Lower lobe of right lung (tissue), 2 donors: Measurements from ENCODE around the gene VCX. TPM values are rescaled to one million over a fixed set of nuclear protein-coding genes. Genes with fewer than 3 reads are reported as not detected.
"Not testable (repeated sequence)": the region's sequence is repeated elsewhere in the genome, so short reads cannot be mapped to it uniquely, and the experiment has no call there.

ENCODE experiments used
- ATAC-seq, 2 donors: fragments of 200-7000 bp; cut with Tn5 transposase; one replicate each; pipeline ENCODE4 v1.9.1; 2020 to 2022; ENCODE audit warnings: mild to moderate bottlenecking in 2 of 2, moderate library complexity in 2 of 2
- DNase-seq: peaks from one replicate; pipeline ENCODE4 v3.0.0-alpha.2; 2020
- H3K27ac ChIP-seq: fragments of 200-600 bp; one replicate; pipeline ENCODE4 v1.8.0; 2022
- H3K27me3 ChIP-seq: fragments of 200-600 bp; one replicate; pipeline ENCODE4 v1.8.0; 2022; ENCODE audit warnings: low read depth
- H3K36me3 ChIP-seq: fragments of 200-600 bp; one replicate; pipeline ENCODE4 v1.8.0; 2022; ENCODE audit warnings: mild to moderate bottlenecking
- H3K4me1 ChIP-seq: fragments of 200-600 bp; one replicate; pipeline ENCODE4 v1.8.0; 2022
- H3K4me3 ChIP-seq: fragments of 200-600 bp; one replicate; pipeline ENCODE4 v1.8.0; 2022; ENCODE audit warnings: mild to moderate bottlenecking
- H3K9me3 ChIP-seq: fragments of 200-600 bp; one replicate; pipeline ENCODE4 v1.8.0; 2022
- intact Hi-C: fragments of 100-400 bp; cut with DNase I; formaldehyde crosslinking; loops from one replicate; pipeline ENCODE4 v1.11.0; 2022
- long read RNA-seq: library from polyadenylated mRNA; unstranded; transcript quantifications from one replicate; pipeline ENCODE4 v2.0.0, GENCODE V29; 2021
- total RNA-seq: library from RNA; stranded (reverse); fragmentation: NEBNext Ultra II Directional; extraction: Animal tissue kit (Norgen Biotek cat#: 25700); gene quantifications from one replicate; pipeline ENCODE4 v1.2.1, GENCODE V29; 2021
- TF ChIP-seq, protein P1 (sequence below): fragments of 200-600 bp; IDR thresholded peaks from one replicate; pipeline ENCODE4 v1.8.0; 2022; ENCODE audit warnings: antibody characterized with exemption, mild to moderate bottlenecking
- donor health status: DM: no; HTN: yes; CAD: no; lungs with severe emphysema.

VCX gene
- not detected for total RNA-seq
- long read RNA-seq: 0 reads

DNA sequence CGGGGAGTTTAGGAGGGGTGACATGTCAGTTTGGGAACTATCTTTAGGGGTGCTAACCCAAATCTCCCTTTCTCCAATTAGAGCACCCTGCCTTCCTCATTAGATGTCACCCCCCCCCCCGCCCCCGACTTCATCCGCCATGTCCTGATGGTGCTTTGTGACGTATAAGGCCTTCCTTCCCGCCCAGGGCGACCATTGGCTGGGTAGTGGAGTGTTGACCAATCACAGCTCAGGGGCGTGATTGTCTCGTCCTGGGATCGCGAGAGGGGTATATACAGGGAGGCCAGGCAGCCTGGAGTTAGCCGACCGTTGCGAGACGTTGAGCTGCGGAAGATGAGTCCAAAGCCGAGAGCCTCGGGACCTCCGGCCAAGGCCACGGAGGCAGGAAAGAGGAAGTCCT is at the start of gene VCX:
Gene VCX, plus strand, starts transcription at position 301 of the 400 bp plus-strand sequence. Its CDS starts 33 bp downstream, at position 334.
- H3K27me3 ChIP-seq, H3K27ac ChIP-seq, H3K9me3 ChIP-seq, intact Hi-C loops, H3K4me3 ChIP-seq, H3K36me3 ChIP-seq, H3K4me1 ChIP-seq, ATAC-seq, DNase-seq: not testable (repeated sequence)

DNA sequence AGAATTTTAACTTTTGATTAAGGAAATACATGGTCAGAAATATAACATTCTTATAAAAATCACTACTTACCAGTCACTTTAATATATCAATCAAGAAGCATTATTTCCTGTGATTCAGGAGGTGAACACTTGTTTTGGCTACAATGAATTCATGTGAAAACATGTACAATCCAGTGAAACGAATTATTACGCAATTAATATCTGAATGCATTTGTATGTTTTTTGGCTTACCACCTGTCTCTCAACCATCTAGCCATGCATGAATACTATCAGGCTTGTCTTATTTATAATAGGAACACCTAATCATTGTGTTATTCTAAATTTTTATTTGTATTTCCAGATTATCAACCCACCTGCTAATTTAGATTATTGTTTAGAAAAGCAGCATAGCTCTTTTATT is 44.6 kb upstream of the VCX start:
- DNase-seq: no peak
- intact Hi-C loops: no loop called here
- ATAC-seq: no peak
- TF ChIP-seq, protein P1, sequence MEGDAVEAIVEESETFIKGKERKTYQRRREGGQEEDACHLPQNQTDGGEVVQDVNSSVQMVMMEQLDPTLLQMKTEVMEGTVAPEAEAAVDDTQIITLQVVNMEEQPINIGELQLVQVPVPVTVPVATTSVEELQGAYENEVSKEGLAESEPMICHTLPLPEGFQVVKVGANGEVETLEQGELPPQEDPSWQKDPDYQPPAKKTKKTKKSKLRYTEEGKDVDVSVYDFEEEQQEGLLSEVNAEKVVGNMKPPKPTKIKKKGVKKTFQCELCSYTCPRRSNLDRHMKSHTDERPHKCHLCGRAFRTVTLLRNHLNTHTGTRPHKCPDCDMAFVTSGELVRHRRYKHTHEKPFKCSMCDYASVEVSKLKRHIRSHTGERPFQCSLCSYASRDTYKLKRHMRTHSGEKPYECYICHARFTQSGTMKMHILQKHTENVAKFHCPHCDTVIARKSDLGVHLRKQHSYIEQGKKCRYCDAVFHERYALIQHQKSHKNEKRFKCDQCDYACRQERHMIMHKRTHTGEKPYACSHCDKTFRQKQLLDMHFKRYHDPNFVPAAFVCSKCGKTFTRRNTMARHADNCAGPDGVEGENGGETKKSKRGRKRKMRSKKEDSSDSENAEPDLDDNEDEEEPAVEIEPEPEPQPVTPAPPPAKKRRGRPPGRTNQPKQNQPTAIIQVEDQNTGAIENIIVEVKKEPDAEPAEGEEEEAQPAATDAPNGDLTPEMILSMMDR: no peak
- Histone ChIP-seq H3K36me3 (no peaks in the 10 kb centered on the region), H3K27ac (no peak overlapping the region), H3K4me3 (no peak overlapping the region), H3K9me3 (no peaks in the 10 kb centered on the region), H3K27me3 (no peaks in the 10 kb centered on the region), H3K4me1 (no peaks in the 10 kb centered on the region)

DNA sequence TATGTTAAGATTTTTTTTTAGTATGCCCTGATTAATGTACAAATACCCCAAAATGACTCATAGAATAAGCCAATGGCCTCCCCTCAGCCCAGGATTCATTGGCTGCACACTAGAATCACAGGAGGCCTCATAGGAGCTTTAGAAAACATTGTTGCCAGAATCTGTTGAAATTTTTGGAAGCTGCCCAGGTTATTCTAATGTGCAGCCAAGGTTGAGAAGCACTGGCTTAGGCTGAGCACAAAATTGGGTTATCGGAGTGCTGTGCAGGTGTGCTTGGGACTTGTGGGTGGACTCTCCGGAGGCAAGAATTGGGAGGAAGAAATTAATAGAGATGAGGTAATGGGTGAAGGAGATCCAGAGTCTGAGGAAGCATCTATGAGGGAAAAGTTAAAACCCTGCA is 41.3 kb upstream of the VCX start:
- H3K27me3 ChIP-seq: no peaks in the 10 kb centered on the region
- H3K9me3 ChIP-seq: no peaks in the 10 kb centered on the region
- no peak for DNase-seq
- no peaks in the 10 kb centered on the region for H3K4me1 ChIP-seq
- ATAC-seq: no peak
- H3K27ac ChIP-seq: no peak overlapping the region
- intact Hi-C loops: no loop called here
- H3K4me3 ChIP-seq: no peak overlapping the region
- H3K36me3 ChIP-seq: no peaks in the 10 kb centered on the region
- TF ChIP-seq, protein P1: no peak

DNA sequence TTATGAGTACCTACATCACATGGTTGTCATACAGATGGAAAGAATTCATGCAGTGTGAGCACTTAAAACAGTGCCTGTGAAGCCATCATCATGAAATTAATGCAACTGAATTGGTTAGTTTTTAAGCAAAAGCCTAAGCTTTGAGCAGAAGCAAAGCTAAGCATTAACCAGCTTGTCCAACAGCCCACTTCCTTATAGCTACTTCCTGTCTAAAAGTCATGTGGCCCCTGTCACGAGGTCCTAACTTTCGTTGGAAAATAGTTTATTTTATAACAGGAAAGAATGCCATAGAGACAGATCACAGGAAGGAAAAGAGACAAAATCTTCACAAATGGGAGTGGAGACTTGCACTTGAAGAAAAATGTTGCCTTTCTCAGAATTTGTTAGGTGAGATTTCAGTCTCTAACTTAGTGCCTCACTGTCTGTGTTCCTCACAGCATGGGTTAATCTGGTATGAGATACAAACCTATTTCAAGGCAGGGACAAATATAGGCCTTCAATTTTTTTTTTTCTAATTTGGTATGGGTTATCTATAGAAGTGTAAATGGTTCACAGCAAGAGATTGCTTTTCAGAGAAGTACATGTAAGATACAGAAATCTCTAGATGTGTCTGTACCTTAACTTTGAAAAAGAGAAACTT is 27.7 kb upstream of the VCX start:
- intact Hi-C loops: no loop called here
- H3K4me3 ChIP-seq: no peak overlapping the region
- no peak overlapping the region for H3K27ac ChIP-seq
- no peaks in the 10 kb centered on the region for H3K9me3 ChIP-seq
- no peaks in the 10 kb centered on the region for H3K27me3 ChIP-seq
- DNase-seq (no peak), ATAC-seq (no peak)
- no peaks in the 10 kb centered on the region for H3K4me1 ChIP-seq
- H3K36me3 ChIP-seq: no peaks in the 10 kb centered on the region
- TF ChIP-seq, protein P1: no peak

DNA sequence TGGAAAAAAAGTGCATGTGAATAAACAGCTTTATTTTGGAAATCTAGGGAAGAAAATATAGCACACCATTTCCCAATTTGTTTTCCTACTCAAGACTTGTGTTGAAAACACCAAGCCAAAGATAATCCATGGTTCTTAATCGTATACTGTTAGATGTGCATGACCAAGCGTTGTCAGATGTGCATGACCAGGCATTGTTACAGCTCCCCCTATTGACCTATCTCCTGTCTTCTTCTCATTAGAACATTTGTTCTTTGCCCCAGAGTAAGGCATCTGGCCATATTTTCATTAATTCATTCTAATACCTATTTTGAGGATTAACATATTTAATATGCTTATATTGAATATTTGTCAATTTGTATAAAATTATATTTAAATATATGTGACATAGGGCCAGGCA is 14.4 kb upstream of the VCX start:
- TF ChIP-seq, protein P1: no peak
- DNase-seq (no peak), ATAC-seq (no peak)
- Histone ChIP-seq H3K9me3 (no peaks in the 10 kb centered on the region), H3K36me3 (no peaks in the 10 kb centered on the region), H3K27ac (no peak overlapping the region), H3K4me1 (no peaks in the 10 kb centered on the region), H3K4me3 (no peak overlapping the region), H3K27me3 (no peaks in the 10 kb centered on the region)
- intact Hi-C loops: no loop called here

DNA sequence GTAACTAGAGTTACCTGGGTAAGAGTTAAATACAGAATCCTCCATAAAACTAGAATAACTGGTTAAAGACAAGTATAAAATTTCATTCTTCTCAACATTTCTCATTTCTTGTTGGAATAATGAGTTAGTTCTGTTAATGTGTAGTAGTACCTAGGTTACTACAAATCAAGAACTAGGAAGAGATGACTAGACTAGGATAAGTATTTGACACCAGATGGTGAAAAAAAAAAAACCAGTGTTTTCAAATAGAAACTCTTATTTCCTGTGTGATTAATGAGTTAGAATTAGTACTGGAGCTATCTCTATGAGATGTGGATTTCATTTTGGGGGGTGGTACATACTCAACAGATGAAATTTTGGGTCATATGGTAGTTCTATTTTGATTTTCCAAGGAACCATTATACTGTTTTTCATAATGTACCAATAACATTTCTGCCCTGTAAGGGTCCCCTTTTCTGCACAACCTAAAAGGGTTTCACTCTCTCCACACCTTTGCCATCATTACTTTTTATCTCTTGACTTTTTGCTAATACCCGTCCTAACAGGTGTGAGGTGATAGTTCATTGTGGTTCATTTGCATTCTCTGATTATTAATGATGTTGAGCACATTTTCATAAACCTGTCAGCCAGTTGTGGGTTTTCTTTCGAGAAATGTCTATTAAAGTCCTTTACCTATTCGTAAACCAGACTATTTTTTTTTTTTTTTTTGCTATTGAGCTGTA is 1.7 kb upstream of the VCX start:
- Histone ChIP-seq H3K9me3 (no peaks in the 10 kb centered on the region), H3K4me3 (no peak overlapping the region), H3K27ac (no peak overlapping the region), H3K4me1 (no peaks in the 10 kb centered on the region), H3K27me3 (no peaks in the 10 kb centered on the region), H3K36me3 (no peaks in the 10 kb centered on the region)
- intact Hi-C loops: no loop called here
- TF ChIP-seq, protein P1: no peak
- no peak for DNase-seq
- ATAC-seq: no peak
